ENCODE measurements around the gene MDFI. TPM values are rescaled to one million over a fixed set of nuclear protein-coding genes. Genes with fewer than 3 reads are reported as not detected.

The MDFI gene
- total RNA-seq, 1 experiment from 2014 or later, result not detected

Other genes starting within 250 kb of the MDFI start
- gene FOXP4, start 92.1 kb upstream of the MDFI start, total RNA-seq (2014; rRNA removed; shearing (Covaris generic); ENCODE audit: low replicate concordance), result 0.03 and 1.6 TPM in 2 replicates
- 6.0 and 13.1 TPM in 2 replicates for gene TFEB, start 97.1 kb downstream of the MDFI start, total RNA-seq (2014; rRNA removed; shearing (Covaris generic); ENCODE audit: low replicate concordance)
- gene PGC, start 108.9 kb downstream of the MDFI start, total RNA-seq (2014; rRNA removed; shearing (Covaris generic); ENCODE audit: low replicate concordance), result 5.8 TPM in 1 of 2 replicates, not detected in the other
- gene FRS3, start 141.4 kb downstream of the MDFI start, total RNA-seq (2014; rRNA removed; shearing (Covaris generic); ENCODE audit: low replicate concordance), result 2.0 and 2.8 TPM in 2 replicates
- 0.20 TPM in 1 of 2 replicates, not detected in the other for gene PRICKLE4, start 142.3 kb downstream of the MDFI start, total RNA-seq (2014; rRNA removed; shearing (Covaris generic); ENCODE audit: low replicate concordance)
- gene TOMM6, start 149.2 kb downstream of the MDFI start, total RNA-seq (2014; rRNA removed; shearing (Covaris generic); ENCODE audit: low replicate concordance), result 264 and 306 TPM in 2 replicates